GM23338 (cell line): ENCODE measurements around the gene SPRY1. TPM values are rescaled to one million over a fixed set of nuclear protein-coding genes. Genes with fewer than 3 reads are reported as not detected.

ENCODE experiments used
- ATAC-seq: fragments of 200-7000 bp; cut with Tn5 transposase; 3 replicates; pipeline ENCODE4 v1.9.1; 2020
- DNase-seq: peaks from one replicate; pipeline ENCODE4 v3.0.0-alpha.2; 2015; ENCODE audit warnings: low spot score
- H2AFZ ChIP-seq: fragments of 200-600 bp; sonication (generic); 2 replicates; pipeline ENCODE4 v1.8.0; 2016; ENCODE audit warnings: antibody characterized with exemption, mild to moderate bottlenecking, moderate library complexity
- H3F3A ChIP-seq: fragments of 200-600 bp; sonication (generic); replicated peaks from 2 replicates; pipeline ENCODE4 v1.8.0; 2017; ENCODE audit warnings: antibody characterized with exemption, mixed run types, low read depth
- H3K27ac ChIP-seq: fragments of 200-600 bp; sonication (generic); 2 replicates; pipeline ENCODE4 v1.6.1; 2016; ENCODE audit warnings: low read depth
- H3K27me3 ChIP-seq: fragments of 200-600 bp; sonication (generic); 2 replicates; pipeline ENCODE4 v1.8.0; 2016; ENCODE audit warnings: mild to moderate bottlenecking, mixed run types, moderate library complexity; ENCODE audit not compliant: insufficient read depth
- H3K36me3 ChIP-seq: fragments of 200-600 bp; sonication (generic); 2 replicates; pipeline ENCODE4 v1.8.0; 2016; ENCODE audit warnings: mild to moderate bottlenecking; ENCODE audit not compliant: insufficient read depth
- H3K4me1 ChIP-seq: fragments of 200-600 bp; sonication (generic); 2 replicates; pipeline ENCODE4 v1.8.0; 2016; ENCODE audit warnings: mild to moderate bottlenecking, moderate library complexity; ENCODE audit not compliant: insufficient read depth
- H3K4me2 ChIP-seq: fragments of 200-600 bp; sonication (generic); 2 replicates; pipeline ENCODE4 v1.7.1; 2017; ENCODE audit warnings: mixed run types
- H3K4me3 ChIP-seq: fragments of 200-600 bp; sonication (generic); 2 replicates; pipeline ENCODE4 v1.6.1; 2016; ENCODE audit warnings: mixed run types
- H3K79me2 ChIP-seq: fragments of 200-600 bp; sonication (generic); replicated peaks from 2 replicates; pipeline ENCODE4 v1.8.0; 2017; ENCODE audit warnings: mild to moderate bottlenecking; ENCODE audit not compliant: insufficient read depth
- H3K9me2 ChIP-seq: fragments of 200-600 bp; sonication (generic); 2 replicates; pipeline ENCODE4 v1.8.0; 2017; ENCODE audit not compliant: insufficient read depth
- H4K20me1 ChIP-seq: fragments of 200-600 bp; sonication (generic); replicated peaks from 2 replicates; pipeline ENCODE4 v1.8.0; 2017; ENCODE audit warnings: mild to moderate bottlenecking; ENCODE audit not compliant: insufficient read depth
- H3K27ac Mint-ChIP-seq: 2 replicates; pipeline ENCODE4 v1.8.0; 2020; ENCODE audit warnings: inconsistent platforms, mild to moderate bottlenecking, moderate library complexity, mixed read lengths
- H3K27me3 Mint-ChIP-seq: 3 replicates; pipeline ENCODE4 v1.8.0; 2022; ENCODE audit warnings: low read depth, mild to moderate bottlenecking, moderate library complexity, mixed read lengths, inconsistent platforms; ENCODE audit not compliant: insufficient read depth, poor library complexity
- H3K36me3 Mint-ChIP-seq: 3 replicates; pipeline ENCODE4 v1.8.0; 2021; ENCODE audit warnings: low read depth, mild to moderate bottlenecking, inconsistent platforms, moderate library complexity, mixed read lengths
- H3K4me1 Mint-ChIP-seq: 3 replicates; pipeline ENCODE4 v1.8.0; 2020; ENCODE audit warnings: mild to moderate bottlenecking, inconsistent platforms, mixed read lengths
- H3K4me3 Mint-ChIP-seq: 3 replicates; pipeline ENCODE4 v1.8.0; 2021; ENCODE audit warnings: moderate library complexity, mild to moderate bottlenecking, inconsistent platforms, mixed read lengths
- H3K9me3 Mint-ChIP-seq: 3 replicates; pipeline ENCODE4 v1.8.0; 2020; ENCODE audit warnings: moderate library complexity, mild to moderate bottlenecking, inconsistent platforms, mixed read lengths
- CREB1 ChIP-seq: fragments of 250-450 bp; sonication (Bioruptor Pico); IDR thresholded peaks from 2 replicates; pipeline ENCODE4 v1.5.0; 2020; ENCODE audit warnings: low read depth, mild to moderate bottlenecking, moderate library complexity
- EZH2 ChIP-seq: fragments of 200-600 bp; sonication (generic); IDR thresholded peaks from one replicate; pipeline ENCODE4 v1.8.0; 2017; ENCODE audit warnings: antibody characterized with exemption, mild to moderate bottlenecking, low read depth; ENCODE audit not compliant: unreplicated experiment
- EZH2phosphoT487 ChIP-seq: fragments of 200-600 bp; sonication (generic); IDR thresholded peaks from one replicate; pipeline ENCODE4 v1.8.1; 2018; ENCODE audit warnings: antibody characterized with exemption; ENCODE audit not compliant: unreplicated experiment
- JUNB ChIP-seq: IDR thresholded peaks from one replicate; pipeline ENCODE4 v1.6.1; 2016; ENCODE audit warnings: antibody characterized with exemption; ENCODE audit not compliant: unreplicated experiment
- NANOG ChIP-seq: IDR thresholded peaks from 2 replicates; pipeline ENCODE4 v1.6.1; 2016; ENCODE audit warnings: antibody characterized with exemption, borderline replicate concordance
- STAT1 ChIP-seq: IDR thresholded peaks from one replicate; pipeline ENCODE4 v1.6.1; 2016; ENCODE audit warnings: antibody characterized with exemption; ENCODE audit not compliant: unreplicated experiment
- ZNF114 ChIP-seq: fragments of 250-450 bp; sonication (Bioruptor Pico); IDR thresholded peaks from 2 replicates; pipeline ENCODE4 v1.5.0; 2020; ENCODE audit warnings: mild to moderate bottlenecking, moderate library complexity
- ZNF331 ChIP-seq: fragments of 250-450 bp; sonication (Bioruptor Pico); IDR thresholded peaks from 2 replicates; pipeline ENCODE4 v1.5.0; 2020; ENCODE audit warnings: low read depth, mild to moderate bottlenecking, moderate library complexity
- polyA plus RNA-seq: library from polyadenylated mRNA; unstranded; fragments of >200 nt; fragmentation: Nextera tagmentation; extraction: Ambion mirVana; gene quantifications from 2 replicates; pipeline ENCODE4 v1.2.1, GENCODE V29; 2016
- total RNA-seq: library from RNA; depleted of rRNA; stranded (reverse); fragments of >200 nt; shearing (Covaris generic); gene quantifications from 2 replicates; pipeline ENCODE4 v1.2.3, GENCODE V29; 2014
- TF ChIP-seq, protein P1 (sequence below): IDR thresholded peaks from 2 replicates; pipeline ENCODE4 v1.6.1; 2016; ENCODE audit warnings: antibody characterized with exemption
- TF ChIP-seq, protein P2 (sequence below), 2 experiments: fragments of 200-600 bp in 1 of 2; sonication (generic) in 1 of 2; conservative IDR thresholded peaks; 2 replicates each; pipeline versions ENCODE4 v1.5.1 to v1.6.1; 2016 to 2017; ENCODE audit warnings: antibody characterized with exemption in 2 of 2, low read depth in 2 of 2, mild to moderate bottlenecking in 2 of 2, moderate library complexity in 1 of 2
- TF ChIP-seq, protein P3 (sequence below): fragments of 250-450 bp; sonication (Bioruptor Pico); IDR thresholded peaks from 2 replicates; pipeline ENCODE4 v1.5.0; 2020; ENCODE audit warnings: mild to moderate bottlenecking, moderate library complexity
- TF ChIP-seq, protein P4 (sequence below): IDR thresholded peaks from one replicate; pipeline ENCODE4 v1.6.1; 2018; ENCODE audit warnings: antibody characterized with exemption; ENCODE audit not compliant: unreplicated experiment

SPRY1 gene
- total and polyA plus RNA-seq, 2 experiments from 2014 or later = 62.8 to 103 TPM

DNA sequence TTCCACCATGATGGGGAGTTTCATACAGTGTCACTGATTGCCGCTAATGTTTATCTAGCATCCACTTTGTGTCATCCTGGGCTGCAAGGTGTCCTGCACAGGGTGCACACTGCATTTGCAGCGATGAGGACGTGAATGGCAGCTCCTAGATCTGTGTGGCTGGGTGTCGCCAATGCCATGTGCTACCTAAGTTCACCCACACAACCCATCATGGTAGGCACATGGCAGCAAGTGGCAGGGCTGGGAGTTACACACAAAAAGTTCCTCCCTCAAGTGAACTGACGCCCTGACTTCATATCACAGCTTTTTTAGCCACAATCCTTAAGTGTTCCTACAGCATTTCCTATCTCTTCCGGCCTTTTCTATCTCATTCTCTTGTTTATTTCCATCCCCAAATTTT, 45.9 kb upstream of the SPRY1 start (continued):
- TF ChIP-seq, protein P1, sequence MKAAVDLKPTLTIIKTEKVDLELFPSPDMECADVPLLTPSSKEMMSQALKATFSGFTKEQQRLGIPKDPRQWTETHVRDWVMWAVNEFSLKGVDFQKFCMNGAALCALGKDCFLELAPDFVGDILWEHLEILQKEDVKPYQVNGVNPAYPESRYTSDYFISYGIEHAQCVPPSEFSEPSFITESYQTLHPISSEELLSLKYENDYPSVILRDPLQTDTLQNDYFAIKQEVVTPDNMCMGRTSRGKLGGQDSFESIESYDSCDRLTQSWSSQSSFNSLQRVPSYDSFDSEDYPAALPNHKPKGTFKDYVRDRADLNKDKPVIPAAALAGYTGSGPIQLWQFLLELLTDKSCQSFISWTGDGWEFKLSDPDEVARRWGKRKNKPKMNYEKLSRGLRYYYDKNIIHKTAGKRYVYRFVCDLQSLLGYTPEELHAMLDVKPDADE = no peak

DNA sequence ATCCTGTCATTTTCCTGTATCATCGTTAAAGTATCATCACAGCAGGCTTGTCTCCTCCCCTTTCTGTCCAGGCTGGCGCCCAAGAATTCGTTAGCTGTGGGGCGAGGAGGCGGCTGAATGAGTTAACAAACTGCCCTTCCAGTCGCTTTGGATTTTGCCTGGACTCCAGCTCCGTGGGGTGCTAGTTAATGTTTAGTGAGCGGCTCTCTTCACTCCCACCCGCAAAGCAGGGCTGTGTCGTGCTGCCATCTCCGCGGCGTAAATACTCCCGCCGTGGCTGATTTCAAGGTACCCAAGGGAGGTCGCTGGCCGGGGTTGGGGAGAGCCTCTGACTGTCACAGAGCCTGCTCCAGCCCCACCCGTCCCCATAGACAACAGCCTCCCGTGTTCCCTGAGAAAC, 44.9 kb upstream of the SPRY1 start:
- H3K27ac ChIP-seq = no peak overlapping the region
- no peaks in the 10 kb centered on the region for H3K27me3 ChIP-seq
- no peak overlapping the region for H3K4me3 Mint-ChIP-seq
- no peaks in the 10 kb centered on the region for H3K9me3 Mint-ChIP-seq
- no peak for TF ChIP-seq ZNF114 (CRISPR knock-in tag)
- TF ChIP-seq ZNF331 (CRISPR knock-in tag) = no peak
- TF ChIP-seq EZH2phosphoT487 = no peak
- no peak for TF ChIP-seq NANOG
- TF ChIP-seq, protein P2, sequence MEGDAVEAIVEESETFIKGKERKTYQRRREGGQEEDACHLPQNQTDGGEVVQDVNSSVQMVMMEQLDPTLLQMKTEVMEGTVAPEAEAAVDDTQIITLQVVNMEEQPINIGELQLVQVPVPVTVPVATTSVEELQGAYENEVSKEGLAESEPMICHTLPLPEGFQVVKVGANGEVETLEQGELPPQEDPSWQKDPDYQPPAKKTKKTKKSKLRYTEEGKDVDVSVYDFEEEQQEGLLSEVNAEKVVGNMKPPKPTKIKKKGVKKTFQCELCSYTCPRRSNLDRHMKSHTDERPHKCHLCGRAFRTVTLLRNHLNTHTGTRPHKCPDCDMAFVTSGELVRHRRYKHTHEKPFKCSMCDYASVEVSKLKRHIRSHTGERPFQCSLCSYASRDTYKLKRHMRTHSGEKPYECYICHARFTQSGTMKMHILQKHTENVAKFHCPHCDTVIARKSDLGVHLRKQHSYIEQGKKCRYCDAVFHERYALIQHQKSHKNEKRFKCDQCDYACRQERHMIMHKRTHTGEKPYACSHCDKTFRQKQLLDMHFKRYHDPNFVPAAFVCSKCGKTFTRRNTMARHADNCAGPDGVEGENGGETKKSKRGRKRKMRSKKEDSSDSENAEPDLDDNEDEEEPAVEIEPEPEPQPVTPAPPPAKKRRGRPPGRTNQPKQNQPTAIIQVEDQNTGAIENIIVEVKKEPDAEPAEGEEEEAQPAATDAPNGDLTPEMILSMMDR (conservative IDR thresholded peaks at IDR 0.05; ENCODE audit: low read depth in 2 of 2) = no peak
- TF ChIP-seq EZH2 = no peak
- TF ChIP-seq STAT1 = no peak
- TF ChIP-seq JUNB = no peak
- TF ChIP-seq, protein P3, sequence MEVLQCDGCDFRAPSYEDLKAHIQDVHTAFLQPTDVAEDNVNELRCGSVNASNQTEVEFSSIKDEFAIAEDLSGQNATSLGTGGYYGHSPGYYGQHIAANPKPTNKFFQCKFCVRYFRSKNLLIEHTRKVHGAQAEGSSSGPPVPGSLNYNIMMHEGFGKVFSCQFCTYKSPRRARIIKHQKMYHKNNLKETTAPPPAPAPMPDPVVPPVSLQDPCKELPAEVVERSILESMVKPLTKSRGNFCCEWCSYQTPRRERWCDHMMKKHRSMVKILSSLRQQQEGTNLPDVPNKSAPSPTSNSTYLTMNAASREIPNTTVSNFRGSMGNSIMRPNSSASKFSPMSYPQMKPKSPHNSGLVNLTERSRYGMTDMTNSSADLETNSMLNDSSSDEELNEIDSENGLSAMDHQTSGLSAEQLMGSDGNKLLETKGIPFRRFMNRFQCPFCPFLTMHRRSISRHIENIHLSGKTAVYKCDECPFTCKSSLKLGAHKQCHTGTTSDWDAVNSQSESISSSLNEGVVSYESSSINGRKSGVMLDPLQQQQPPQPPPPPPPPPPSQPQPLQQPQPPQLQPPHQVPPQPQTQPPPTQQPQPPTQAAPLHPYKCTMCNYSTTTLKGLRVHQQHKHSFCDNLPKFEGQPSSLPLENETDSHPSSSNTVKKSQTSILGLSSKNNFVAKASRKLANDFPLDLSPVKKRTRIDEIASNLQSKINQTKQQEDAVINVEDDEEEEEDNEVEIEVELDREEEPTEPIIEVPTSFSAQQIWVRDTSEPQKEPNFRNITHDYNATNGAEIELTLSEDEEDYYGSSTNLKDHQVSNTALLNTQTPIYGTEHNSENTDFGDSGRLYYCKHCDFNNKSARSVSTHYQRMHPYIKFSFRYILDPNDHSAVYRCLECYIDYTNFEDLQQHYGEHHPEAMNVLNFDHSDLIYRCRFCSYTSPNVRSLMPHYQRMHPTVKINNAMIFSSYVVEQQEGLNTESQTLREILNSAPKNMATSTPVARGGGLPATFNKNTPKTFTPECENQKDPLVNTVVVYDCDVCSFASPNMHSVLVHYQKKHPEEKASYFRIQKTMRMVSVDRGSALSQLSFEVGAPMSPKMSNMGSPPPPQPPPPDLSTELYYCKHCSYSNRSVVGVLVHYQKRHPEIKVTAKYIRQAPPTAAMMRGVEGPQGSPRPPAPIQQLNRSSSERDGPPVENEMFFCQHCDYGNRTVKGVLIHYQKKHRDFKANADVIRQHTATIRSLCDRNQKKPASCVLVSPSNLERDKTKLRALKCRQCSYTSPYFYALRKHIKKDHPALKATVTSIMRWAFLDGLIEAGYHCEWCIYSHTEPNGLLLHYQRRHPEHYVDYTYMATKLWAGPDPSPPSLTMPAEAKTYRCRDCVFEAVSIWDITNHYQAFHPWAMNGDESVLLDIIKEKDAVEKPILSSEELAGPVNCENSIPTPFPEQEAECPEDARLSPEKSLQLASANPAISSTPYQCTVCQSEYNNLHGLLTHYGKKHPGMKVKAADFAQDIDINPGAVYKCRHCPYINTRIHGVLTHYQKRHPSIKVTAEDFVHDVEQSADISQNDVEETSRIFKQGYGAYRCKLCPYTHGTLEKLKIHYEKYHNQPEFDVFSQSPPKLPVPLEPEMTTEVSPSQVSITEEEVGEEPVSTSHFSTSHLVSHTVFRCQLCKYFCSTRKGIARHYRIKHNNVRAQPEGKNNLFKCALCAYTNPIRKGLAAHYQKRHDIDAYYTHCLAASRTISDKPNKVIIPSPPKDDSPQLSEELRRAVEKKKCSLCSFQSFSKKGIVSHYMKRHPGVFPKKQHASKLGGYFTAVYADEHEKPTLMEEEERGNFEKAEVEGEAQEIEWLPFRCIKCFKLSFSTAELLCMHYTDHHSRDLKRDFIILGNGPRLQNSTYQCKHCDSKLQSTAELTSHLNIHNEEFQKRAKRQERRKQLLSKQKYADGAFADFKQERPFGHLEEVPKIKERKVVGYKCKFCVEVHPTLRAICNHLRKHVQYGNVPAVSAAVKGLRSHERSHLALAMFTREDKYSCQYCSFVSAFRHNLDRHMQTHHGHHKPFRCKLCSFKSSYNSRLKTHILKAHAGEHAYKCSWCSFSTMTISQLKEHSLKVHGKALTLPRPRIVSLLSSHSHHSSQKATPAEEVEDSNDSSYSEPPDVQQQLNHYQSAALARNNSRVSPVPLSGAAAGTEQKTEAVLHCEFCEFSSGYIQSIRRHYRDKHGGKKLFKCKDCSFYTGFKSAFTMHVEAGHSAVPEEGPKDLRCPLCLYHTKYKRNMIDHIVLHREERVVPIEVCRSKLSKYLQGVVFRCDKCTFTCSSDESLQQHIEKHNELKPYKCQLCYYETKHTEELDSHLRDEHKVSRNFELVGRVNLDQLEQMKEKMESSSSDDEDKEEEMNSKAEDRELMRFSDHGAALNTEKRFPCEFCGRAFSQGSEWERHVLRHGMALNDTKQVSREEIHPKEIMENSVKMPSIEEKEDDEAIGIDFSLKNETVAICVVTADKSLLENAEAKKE (CRISPR knock-in tag) = no peak
- TF ChIP-seq CREB1 (CRISPR knock-in tag) = no peak
- TF ChIP-seq, protein P4, sequence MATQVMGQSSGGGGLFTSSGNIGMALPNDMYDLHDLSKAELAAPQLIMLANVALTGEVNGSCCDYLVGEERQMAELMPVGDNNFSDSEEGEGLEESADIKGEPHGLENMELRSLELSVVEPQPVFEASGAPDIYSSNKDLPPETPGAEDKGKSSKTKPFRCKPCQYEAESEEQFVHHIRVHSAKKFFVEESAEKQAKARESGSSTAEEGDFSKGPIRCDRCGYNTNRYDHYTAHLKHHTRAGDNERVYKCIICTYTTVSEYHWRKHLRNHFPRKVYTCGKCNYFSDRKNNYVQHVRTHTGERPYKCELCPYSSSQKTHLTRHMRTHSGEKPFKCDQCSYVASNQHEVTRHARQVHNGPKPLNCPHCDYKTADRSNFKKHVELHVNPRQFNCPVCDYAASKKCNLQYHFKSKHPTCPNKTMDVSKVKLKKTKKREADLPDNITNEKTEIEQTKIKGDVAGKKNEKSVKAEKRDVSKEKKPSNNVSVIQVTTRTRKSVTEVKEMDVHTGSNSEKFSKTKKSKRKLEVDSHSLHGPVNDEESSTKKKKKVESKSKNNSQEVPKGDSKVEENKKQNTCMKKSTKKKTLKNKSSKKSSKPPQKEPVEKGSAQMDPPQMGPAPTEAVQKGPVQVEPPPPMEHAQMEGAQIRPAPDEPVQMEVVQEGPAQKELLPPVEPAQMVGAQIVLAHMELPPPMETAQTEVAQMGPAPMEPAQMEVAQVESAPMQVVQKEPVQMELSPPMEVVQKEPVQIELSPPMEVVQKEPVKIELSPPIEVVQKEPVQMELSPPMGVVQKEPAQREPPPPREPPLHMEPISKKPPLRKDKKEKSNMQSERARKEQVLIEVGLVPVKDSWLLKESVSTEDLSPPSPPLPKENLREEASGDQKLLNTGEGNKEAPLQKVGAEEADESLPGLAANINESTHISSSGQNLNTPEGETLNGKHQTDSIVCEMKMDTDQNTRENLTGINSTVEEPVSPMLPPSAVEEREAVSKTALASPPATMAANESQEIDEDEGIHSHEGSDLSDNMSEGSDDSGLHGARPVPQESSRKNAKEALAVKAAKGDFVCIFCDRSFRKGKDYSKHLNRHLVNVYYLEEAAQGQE = no peak
- H3F3A ChIP-seq = no peaks in the 10 kb centered on the region
- no peaks in the 10 kb centered on the region for H3K79me2 ChIP-seq
- H3K27me3 Mint-ChIP-seq = peaks cover 2% of the 10 kb centered on the region
- peak; percentile 28; the same call in 1 of the 3 replicates for ATAC-seq
- peak overlapping the region; percentile 83; the same call in 1 of the 2 replicates for H2AFZ ChIP-seq
- H3K36me3 Mint-ChIP-seq = no peaks in the 10 kb centered on the region
- DNase-seq = no peak
- peaks cover 15% of the 10 kb centered on the region for H3K4me1 Mint-ChIP-seq
- 0 out of 2 replicates have a peak, but pooled peaks cover 2% of the 10 kb centered on the region for H3K9me2 ChIP-seq
- 0 out of 2 replicates have a peak, but pooled peaks cover 4% of the 10 kb centered on the region for H3K4me1 ChIP-seq
- no peak overlapping the region for H3K27ac Mint-ChIP-seq
- H3K4me2 ChIP-seq = no peak overlapping the region
- no peaks in the 10 kb centered on the region for H3K36me3 ChIP-seq
- H4K20me1 ChIP-seq = no peaks in the 10 kb centered on the region
- H3K4me3 ChIP-seq = no peak overlapping the region
